GM13976 (cell line): ENCODE data around the gene ACSL6.

Source experiments
- DNase-seq: peaks from one replicate; pipeline ENCODE4 v3.0.0; 2012; ENCODE audit warnings: low spot score
- CTCF ChIP-seq: IDR thresholded peaks from 2 replicates; pipeline ENCODE4 v1.5.1; 2012; ENCODE audit warnings: borderline replicate concordance, mild to moderate bottlenecking; ENCODE audit not compliant: insufficient read depth; ENCODE audit errors: extremely low read depth, missing control alignments, control extremely low read depth
- in situ Hi-C: fragments of 300-500 bp; cut with MboI; formaldehyde crosslinking; loops from one replicate; pipeline ENCODE4 v1.12.0; 2022; ENCODE audit warnings: low sequenced_read_pairs, mixed read lengths, inconsistent platforms; ENCODE audit not compliant: unreplicated experiment

ACSL6 gene

DNA sequence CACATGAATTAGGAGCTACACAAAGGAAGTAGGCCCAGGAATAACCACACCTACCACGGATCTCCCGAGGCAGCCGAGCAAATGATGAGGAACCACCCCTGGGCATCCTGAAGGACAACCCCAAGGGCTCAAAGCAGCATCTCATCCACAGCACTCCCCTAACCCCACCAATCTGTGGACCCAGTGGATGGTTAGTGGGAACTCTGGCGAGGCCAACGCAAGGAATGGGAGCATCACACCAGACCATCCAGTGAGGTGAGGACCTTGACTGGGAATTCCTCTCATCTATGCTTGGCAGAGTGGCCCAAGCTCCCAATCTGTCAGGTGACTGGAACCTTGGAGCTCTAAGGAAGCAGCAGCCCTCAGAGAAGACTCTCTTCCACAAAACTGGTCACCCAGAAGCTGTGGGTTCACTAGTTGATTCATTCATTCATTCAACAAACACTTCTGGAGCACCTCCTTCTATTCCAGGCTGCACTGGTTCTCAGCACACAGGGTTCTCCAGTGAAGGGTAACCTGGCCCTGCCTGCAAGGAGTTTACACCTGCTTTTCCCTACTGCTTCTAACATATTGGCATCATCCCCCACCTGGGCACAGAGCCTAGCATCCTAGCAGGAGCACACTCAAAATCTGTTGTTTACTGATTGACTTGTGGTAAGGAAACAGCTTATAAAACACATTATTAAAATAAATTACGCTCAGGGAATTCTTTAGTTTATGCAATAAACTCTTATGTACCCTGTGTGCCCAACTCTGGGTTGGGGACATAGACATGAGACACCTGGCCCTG is 4.9 kb downstream of the ACSL6 start:
- in situ Hi-C loops = loop anchor here (10.0 to 25.0 kb wide), 3 partner anchors 192 to 569 kb away; no protein-coding TSS in a partner anchor

GRCh38 chr5:132005591-132005990 is 5.9 kb downstream of the ACSL6 start:
- in situ Hi-C loops = loop anchor here (10.0 to 25.0 kb wide), 3 partner anchors 191 to 568 kb away; no protein-coding TSS in a partner anchor

More for the DNA sequence above, 4.9 kb downstream of the ACSL6 start:
- no peak for TF ChIP-seq CTCF
- no peak for DNase-seq

DNA sequence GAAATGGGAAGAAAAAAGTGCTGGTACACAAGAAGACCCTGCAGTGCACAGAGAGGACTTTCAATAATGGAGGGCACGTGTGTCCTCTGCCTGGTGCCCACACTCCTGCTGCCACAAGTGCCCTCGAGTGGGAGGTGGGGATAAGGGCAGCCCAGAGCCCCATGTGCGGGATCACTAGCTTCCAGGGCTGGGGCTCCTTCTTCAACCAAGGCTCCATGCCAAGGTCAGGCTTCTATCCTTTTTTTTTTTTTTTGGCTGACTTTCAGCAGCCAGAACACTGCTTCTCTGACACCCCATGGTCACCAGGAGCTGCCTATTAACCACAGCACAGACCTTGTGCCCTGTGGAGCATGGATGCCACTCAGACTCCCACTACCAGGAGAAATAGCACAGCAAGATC is 7.5 kb downstream of the ACSL6 start:
- no peak for TF ChIP-seq CTCF
- no peak for DNase-seq
- in situ Hi-C loops = loop anchor here (10.0 to 25.0 kb wide), 3 partner anchors 189 to 567 kb away; no protein-coding TSS in a partner anchor

More at GRCh38 chr5:132005591-132005990, 5.9 kb downstream of the ACSL6 start:
- no peak for DNase-seq
- TF ChIP-seq CTCF = no peak

DNA sequence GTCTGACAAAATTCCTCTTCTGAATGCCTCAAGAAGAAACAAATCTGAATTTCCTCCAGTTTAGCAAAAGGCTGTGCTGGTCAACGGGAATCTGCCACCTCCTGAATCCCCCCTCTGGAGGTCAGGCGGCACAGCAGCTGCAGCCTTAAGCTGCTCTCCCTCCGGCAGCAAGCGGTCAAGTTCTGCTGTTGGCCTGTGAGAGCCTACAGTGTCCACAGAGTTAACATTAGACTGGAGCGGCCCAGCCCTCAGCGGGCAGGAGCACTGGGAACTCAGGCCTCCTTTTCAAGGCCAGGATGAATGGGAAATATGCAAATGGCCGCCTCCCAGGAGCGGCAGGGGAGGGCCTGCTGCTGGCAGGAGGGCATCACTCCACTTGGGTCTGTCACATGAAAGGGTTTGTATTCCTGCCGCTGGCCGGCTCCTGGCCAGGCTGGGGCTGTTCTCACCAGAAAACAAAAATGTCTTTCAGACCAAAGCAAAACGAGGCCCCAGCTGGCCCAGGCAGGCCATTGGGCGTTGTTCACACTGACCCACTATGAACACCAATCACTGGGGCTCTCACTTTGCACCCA is 8.2 kb downstream of the ACSL6 start:
- no peak for TF ChIP-seq CTCF
- no peak for DNase-seq
- in situ Hi-C loops = loop anchor here (10.0 to 25.0 kb wide), 3 partner anchors 188 to 566 kb away; no protein-coding TSS in a partner anchor

GRCh38 chr5:132002757-132003156 is 8.7 kb downstream of the ACSL6 start:
- in situ Hi-C loops = loop anchor here (10.0 to 25.0 kb wide), 3 partner anchors 188 to 565 kb away; no protein-coding TSS in a partner anchor
- TF ChIP-seq CTCF = no peak
- DNase-seq = no peak

DNA sequence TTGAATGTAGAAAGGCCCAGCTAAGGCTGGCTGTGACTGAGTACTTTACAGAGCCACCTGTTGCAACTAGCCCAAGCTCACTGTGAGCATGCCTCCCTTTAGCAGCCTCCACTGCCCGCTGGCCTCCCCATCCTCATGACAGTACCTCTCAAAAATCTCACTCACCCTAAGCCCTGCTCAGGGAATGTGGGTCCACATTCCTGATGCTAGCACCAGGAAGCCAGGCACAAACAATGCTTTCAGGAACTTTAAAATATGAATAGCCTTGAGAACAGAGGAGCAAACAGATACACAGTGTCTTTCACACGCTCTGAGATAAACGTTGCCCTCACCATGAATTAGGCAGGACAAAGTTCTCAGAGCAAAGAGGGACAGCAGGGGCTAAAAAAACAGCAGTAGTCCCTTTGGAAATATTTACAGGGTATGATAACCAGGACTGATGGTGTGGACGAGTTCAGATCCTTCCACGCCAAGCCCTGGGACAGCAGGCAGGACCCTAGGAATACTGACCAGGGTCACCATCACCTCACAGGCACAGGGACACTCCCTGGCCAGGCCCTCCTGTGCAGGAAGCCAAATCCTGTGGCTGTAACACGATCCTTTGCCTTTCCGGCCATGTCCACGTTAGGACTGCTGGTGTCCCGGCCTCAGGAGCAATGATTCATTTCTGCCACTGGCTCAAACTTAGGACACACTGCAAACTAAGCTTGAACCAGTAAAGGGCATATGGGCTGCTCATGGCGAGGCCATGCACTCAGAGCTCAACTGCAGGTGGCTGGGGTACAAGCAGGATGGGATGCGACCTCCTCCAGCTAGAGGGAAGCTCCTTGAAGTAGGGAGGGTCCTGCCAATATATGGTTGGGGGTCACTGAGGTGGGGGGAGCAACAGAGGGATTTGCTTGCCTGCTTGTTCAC is 9.6 kb downstream of the ACSL6 start:
- in situ Hi-C loops = loop anchor here (10.0 to 25.0 kb wide), 3 partner anchors 187 to 565 kb away; no protein-coding TSS in a partner anchor
- DNase-seq = no peak
- TF ChIP-seq CTCF = no peak
